Measurements from ENCODE around the gene LYZL6. TPM values are rescaled to one million over a fixed set of nuclear protein-coding genes. Genes with fewer than 3 reads are reported as not detected.

LYZL6 gene
- total and polyA plus RNA-seq, 2 of the 8 experiments (the other 6 are each of a cell fraction or from before 2014, with no cell fraction given), result not detected

DNA sequence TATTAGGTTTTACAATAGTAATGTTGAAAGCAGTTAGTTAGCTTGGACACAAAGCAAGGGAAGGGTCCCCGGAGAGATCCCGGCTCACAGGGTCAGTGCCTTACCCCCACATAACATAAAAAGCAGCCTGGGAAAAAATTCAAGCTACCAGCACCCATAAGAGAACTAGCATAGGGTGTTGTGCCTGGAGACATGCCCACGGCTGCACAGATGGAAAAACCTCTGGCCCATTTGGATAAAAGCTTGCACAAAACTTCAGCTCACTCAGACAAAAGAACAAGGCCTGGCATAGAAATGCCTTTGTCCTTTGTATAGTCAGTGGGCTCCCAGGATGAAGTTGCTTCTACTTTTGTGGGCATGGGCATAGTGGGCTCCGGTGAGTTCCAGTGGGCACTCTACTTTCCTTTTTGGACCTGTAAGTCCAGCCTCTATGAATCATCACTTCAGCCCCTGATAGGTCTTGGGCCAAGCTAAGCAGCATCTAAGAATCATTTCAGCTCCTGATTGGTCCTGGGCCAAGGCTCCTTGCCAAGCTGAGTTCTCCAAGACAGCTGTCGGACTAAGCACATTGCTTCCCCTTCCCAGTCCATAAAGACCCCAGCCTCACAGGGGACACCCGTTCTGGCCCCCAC lies 11.6 kb downstream of the LYZL6 start (continued):
- TF ChIP-seq, protein P1, sequence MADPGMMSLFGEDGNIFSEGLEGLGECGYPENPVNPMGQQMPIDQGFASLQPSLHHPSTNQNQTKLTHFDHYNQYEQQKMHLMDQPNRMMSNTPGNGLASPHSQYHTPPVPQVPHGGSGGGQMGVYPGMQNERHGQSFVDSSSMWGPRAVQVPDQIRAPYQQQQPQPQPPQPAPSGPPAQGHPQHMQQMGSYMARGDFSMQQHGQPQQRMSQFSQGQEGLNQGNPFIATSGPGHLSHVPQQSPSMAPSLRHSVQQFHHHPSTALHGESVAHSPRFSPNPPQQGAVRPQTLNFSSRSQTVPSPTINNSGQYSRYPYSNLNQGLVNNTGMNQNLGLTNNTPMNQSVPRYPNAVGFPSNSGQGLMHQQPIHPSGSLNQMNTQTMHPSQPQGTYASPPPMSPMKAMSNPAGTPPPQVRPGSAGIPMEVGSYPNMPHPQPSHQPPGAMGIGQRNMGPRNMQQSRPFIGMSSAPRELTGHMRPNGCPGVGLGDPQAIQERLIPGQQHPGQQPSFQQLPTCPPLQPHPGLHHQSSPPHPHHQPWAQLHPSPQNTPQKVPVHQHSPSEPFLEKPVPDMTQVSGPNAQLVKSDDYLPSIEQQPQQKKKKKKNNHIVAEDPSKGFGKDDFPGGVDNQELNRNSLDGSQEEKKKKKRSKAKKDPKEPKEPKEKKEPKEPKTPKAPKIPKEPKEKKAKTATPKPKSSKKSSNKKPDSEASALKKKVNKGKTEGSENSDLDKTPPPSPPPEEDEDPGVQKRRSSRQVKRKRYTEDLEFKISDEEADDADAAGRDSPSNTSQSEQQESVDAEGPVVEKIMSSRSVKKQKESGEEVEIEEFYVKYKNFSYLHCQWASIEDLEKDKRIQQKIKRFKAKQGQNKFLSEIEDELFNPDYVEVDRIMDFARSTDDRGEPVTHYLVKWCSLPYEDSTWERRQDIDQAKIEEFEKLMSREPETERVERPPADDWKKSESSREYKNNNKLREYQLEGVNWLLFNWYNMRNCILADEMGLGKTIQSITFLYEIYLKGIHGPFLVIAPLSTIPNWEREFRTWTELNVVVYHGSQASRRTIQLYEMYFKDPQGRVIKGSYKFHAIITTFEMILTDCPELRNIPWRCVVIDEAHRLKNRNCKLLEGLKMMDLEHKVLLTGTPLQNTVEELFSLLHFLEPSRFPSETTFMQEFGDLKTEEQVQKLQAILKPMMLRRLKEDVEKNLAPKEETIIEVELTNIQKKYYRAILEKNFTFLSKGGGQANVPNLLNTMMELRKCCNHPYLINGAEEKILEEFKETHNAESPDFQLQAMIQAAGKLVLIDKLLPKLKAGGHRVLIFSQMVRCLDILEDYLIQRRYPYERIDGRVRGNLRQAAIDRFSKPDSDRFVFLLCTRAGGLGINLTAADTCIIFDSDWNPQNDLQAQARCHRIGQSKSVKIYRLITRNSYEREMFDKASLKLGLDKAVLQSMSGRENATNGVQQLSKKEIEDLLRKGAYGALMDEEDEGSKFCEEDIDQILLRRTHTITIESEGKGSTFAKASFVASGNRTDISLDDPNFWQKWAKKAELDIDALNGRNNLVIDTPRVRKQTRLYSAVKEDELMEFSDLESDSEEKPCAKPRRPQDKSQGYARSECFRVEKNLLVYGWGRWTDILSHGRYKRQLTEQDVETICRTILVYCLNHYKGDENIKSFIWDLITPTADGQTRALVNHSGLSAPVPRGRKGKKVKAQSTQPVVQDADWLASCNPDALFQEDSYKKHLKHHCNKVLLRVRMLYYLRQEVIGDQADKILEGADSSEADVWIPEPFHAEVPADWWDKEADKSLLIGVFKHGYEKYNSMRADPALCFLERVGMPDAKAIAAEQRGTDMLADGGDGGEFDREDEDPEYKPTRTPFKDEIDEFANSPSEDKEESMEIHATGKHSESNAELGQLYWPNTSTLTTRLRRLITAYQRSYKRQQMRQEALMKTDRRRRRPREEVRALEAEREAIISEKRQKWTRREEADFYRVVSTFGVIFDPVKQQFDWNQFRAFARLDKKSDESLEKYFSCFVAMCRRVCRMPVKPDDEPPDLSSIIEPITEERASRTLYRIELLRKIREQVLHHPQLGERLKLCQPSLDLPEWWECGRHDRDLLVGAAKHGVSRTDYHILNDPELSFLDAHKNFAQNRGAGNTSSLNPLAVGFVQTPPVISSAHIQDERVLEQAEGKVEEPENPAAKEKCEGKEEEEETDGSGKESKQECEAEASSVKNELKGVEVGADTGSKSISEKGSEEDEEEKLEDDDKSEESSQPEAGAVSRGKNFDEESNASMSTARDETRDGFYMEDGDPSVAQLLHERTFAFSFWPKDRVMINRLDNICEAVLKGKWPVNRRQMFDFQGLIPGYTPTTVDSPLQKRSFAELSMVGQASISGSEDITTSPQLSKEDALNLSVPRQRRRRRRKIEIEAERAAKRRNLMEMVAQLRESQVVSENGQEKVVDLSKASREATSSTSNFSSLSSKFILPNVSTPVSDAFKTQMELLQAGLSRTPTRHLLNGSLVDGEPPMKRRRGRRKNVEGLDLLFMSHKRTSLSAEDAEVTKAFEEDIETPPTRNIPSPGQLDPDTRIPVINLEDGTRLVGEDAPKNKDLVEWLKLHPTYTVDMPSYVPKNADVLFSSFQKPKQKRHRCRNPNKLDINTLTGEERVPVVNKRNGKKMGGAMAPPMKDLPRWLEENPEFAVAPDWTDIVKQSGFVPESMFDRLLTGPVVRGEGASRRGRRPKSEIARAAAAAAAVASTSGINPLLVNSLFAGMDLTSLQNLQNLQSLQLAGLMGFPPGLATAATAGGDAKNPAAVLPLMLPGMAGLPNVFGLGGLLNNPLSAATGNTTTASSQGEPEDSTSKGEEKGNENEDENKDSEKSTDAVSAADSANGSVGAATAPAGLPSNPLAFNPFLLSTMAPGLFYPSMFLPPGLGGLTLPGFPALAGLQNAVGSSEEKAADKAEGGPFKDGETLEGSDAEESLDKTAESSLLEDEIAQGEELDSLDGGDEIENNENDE (IDR thresholded peaks at IDR 0.05; ENCODE audit: insufficient replicate concordance, low read length), result no peak
- no peak for TF ChIP-seq GABPA (IDR thresholded peaks at IDR 0.05; ENCODE audit: borderline replicate concordance, insufficient read depth, low read length)
- TF ChIP-seq TEAD4 (IDR thresholded peaks at IDR 0.05; ENCODE audit: low read depth, low read length), result no peak
- TF ChIP-seq, protein P2, sequence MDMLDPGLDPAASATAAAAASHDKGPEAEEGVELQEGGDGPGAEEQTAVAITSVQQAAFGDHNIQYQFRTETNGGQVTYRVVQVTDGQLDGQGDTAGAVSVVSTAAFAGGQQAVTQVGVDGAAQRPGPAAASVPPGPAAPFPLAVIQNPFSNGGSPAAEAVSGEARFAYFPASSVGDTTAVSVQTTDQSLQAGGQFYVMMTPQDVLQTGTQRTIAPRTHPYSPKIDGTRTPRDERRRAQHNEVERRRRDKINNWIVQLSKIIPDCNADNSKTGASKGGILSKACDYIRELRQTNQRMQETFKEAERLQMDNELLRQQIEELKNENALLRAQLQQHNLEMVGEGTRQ (IDR thresholded peaks at IDR 0.05; ENCODE audit: low read length), result no peak
- TF ChIP-seq POLR2A (IDR thresholded peaks at IDR 0.05; ENCODE audit: control extremely low read depth in 1 of 2, low read depth in 2 of 2, low read length in 2 of 2), result no peak
- TF ChIP-seq, protein P3, sequence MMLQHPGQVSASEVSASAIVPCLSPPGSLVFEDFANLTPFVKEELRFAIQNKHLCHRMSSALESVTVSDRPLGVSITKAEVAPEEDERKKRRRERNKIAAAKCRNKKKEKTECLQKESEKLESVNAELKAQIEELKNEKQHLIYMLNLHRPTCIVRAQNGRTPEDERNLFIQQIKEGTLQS (IDR thresholded peaks at IDR 0.05; ENCODE audit: insufficient read depth, low read depth, low read length), result no peak
- TF ChIP-seq KDM5A (IDR thresholded peaks at IDR 0.05; ENCODE audit: low read length), result no peak
